Dermis microvascular lymphatic vessel endothelial cell (primary cell): Measurements from ENCODE around the gene ST6GALNAC3. TPM values are rescaled to one million over a fixed set of nuclear protein-coding genes. Genes with fewer than 3 reads are reported as not detected.
"Not testable (repeated sequence)": the region's sequence is repeated elsewhere in the genome, so short reads cannot be mapped to it uniquely, and the experiment has no call there.

Experiments
- DNase-seq, 2 donors: peaks; one replicate each; pipeline versions ENCODE4 v3.0.0 to v3.0.0-alpha.2; 2010; ENCODE audit warnings: low read depth in 2 of 2
- total RNA-seq: library from RNA; depleted of rRNA; stranded (reverse); fragments of >200 nt; gene quantifications from 2 replicates; pipeline ENCODE4 v1.2.1, GENCODE V29; 2014

ST6GALNAC3 gene
- total RNA-seq, 1 donor from 2014 or later, result 49.9 TPM

DNA sequence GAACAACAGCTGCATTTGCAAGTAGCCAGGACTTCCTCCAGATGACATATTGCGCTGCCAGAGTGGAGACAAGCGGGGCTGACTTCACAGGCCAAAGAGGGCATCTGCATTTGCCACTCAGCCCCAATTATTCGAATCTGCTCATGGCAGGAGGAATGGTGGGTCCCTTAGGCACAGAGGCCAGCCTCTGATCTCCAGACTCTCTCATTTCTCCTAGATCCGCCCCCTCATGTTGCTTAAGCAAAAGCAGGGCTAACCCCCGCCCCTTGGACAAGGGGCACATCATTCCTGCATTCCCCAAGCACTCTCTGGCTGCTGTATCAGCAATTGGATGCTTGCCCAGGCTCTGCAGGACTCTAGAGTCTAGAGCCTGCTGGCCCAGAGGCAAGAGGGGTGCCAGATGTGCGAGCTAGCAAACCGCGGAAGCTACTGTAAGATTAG, 262.4 kb downstream of the ST6GALNAC3 start:
- no peak for DNase-seq

DNA sequence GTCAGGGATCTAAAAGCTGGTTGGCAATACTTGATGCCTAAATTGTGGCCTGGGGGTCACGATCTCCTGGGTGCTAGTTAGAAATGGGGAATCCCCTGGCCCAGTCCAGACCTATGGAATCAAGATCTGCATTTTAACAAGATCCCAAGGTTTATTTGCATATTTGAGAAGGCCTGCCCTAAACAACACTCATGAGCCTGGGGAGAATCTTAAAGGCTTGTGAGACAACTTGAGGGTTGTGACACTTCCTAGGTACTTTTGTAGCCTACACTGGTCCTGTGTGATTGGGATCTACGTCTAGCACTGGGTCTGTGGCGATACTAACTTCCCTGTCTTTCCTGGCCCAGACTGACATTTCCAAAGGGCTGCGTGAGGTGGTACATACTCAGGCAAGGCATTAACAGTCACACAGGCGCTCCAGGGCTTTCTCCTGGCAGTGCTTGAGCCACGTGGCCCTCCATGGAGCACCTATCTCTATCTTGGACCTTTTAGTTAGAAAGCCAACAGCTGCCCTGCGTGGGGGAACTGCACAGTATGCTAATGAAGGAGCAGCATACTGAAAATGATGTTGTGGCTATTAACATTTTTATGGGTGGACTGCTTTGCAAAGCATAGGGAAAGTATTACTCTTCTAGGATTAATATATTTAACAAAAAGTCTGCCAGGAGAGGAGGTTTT, 263.1 kb downstream of the ST6GALNAC3 start:
- DNase-seq, result no peak

DNA sequence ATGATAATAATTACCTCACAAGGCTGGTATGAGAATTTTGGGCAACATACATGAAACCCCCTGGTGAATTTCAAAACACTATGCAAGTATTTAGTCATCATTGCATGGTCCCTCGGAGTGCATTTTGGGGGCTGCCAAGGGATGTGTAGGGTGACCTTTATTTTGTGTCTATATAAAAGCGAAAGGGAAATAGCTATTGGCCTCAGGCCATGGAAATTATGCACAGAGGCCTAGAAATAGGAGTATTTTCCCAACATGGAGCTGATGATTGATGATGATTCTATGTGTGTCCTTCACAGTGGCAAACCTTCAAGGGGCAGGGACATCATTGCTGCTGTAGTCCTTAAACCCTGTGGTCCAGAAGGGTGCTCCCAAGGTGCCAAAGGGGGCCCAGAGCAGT, 265.5 kb downstream of the ST6GALNAC3 start:
- no peak for DNase-seq

GRCh38 chr1:76341816-76342215, 267.3 kb downstream of the ST6GALNAC3 start:
- DNase-seq, result not testable (repeated sequence)

GRCh38 chr1:76343356-76343755, 268.8 kb downstream of the ST6GALNAC3 start:
- DNase-seq, result no peak

- DNase-seq, result no peak
Measured at GRCh38 chr1:76351655-76352054, 277.1 kb downstream of the ST6GALNAC3 start.

GRCh38 chr1:76352741-76353435, 278.3 kb downstream of the ST6GALNAC3 start:
- no peak for DNase-seq

DNA sequence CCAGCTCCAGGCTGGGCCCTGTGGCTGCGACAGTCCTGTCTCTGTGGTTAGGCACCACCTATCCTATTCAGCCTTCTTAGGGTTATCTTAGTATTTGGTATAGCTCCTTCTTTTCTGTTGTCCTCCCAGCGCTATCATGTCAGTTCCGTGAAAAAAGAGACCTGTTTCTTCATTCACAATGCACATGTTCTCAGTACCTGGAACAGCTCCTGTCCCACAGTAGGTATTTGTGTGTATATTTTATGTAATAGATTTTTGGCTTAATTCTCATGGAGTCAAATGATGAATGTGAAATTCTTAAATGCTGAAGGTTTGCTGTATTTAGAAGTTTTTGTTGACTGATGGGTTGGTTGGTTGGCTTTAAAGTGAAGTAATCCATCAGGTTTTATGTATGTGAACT, 279.7 kb downstream of the ST6GALNAC3 start:
- no peak for DNase-seq

- no peak for DNase-seq
Measured at GRCh38 chr1:76366726-76367125, 292.2 kb downstream of the ST6GALNAC3 start.

GRCh38 chr1:76371941-76372340, 297.4 kb downstream of the ST6GALNAC3 start:
- DNase-seq, result no peak

GRCh38 chr1:76374086-76374485, 299.5 kb downstream of the ST6GALNAC3 start:
- no peak for DNase-seq

GRCh38 chr1:76377247-76377646, 302.7 kb downstream of the ST6GALNAC3 start:
- DNase-seq, result no peak

DNA sequence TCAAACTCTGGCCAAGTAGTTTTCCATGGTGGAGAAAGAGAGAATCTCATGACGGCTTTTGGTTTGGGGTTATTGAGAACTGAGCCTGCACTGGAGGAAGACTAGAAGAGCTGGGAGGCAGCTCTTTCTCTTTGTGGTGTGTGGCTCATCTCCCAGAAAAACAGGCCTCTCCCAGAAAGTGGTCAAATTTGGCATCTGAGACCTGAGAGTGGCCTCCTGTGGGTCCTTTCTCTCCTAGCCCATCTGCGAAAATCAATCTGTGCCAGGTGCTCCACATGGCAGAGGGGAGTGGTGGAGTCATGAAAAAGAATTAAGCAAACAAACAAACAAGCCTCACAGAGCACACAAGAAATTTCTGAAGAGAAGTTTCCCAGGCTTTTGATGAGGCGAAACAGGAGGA, 305.0 kb downstream of the ST6GALNAC3 start:
- no peak for DNase-seq

DNA sequence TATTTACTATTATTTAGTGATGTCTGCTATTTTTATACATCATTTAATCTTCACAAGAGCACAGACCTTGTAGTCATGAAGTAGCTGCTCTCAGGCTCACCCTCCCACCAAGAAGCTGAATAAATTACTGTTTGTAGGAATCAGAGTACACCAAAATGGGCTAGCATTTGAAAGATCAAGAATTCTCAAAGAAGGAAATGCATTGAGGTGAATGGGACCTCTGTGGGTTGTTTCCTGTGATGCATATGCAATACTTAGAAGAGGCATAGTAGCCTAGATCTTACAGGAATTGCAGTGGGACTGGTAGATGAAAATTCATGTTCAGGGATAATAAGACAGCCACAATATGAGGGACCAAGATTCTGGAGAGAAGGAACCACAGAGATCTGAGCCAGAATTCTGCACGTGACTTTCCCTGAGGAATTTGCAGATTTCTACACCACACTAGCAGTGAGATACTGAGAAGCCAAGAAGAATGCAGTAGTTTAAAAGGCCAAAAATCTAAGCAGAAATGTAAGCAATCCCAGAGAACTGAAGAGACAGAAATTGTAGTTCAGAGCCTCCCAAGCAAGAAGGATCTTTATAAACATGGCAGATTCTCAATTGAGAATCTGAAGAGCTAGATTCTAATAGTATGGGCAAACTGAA, 307.0 kb downstream of the ST6GALNAC3 start:
- no peak for DNase-seq

GRCh38 chr1:76388261-76388660, 313.7 kb downstream of the ST6GALNAC3 start:
- DNase-seq, result no peak

GRCh38 chr1:76390456-76390855, 315.9 kb downstream of the ST6GALNAC3 start:
- no peak for DNase-seq

DNA sequence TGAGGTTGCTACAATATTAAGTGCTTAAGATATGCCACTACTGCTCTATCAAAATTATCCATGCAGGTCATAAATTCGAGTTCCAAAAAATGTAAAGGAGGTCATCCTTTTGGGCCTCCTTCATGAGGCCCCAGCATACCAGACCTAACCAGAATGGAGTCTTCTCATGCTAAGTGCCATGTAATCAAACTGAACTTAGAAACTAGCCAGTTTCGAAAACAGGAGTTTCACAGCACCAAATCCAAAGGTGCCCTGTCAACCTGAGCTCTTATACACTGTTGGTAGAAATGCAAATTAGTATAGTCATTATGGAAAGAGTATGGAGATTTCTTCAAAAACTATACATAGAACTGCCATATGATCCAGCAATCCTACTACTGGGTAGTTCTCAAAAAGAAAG, 320.5 kb downstream of the ST6GALNAC3 start:
- no peak for DNase-seq

DNA sequence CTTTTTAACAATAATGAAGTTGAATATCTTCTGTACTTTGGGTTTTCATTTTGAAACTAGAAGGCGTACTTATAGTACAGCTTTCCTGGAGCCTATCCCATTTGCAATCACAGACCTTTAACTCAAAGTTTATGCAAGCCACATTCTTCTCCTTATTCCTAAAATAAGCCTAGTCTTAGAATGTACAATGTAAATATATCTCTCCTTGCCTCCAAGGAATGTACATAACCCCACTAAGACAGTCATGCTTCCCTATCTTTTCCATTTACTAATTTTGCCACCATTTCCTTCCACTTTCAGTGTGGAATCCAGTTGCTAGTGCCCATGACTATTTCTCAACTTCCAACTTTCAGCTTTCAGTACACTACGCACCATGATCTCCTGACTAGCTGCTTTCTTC, 327.6 kb downstream of the ST6GALNAC3 start:
- DNase-seq, result no peak

DNA sequence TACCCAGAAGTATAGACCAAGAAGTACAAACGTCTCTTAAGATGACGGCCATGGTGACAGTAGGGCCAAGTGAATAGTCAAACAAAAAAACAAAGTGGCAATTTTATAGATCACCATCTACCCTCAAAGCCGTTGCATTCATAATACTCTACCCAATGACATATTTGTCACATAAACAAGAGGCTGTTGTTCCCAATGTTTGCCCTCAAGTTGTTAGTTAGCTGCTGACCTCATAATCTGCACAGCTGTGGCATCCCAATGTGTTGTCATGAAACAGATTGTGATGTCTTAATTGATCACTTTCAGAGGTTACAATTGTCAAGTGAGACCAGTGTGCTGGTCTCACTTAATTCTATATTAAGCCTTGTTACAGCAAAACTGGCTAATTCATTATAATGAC, 333.8 kb downstream of the ST6GALNAC3 start:
- no peak for DNase-seq

DNA sequence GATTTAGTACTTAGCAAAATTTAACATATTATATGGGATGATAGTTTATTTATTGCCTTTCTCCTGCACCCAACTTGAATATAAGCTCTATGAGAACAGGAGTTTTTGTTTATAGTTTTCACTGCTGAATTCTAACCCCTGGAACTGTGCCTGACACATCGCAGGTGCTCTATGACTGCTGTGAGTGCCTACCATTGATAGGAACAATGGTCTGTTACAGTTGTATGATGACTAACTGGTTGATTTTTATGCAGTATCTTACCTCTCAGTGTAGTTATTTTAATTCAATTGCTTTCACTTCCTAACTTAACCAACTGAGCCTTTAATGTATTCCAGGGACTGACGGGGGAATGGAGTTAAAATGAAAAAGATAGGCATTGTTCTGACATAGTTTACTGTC, 336.0 kb downstream of the ST6GALNAC3 start:
- DNase-seq, result no peak

GRCh38 chr1:76418531-76418930, 344.0 kb downstream of the ST6GALNAC3 start:
- no peak for DNase-seq

DNA sequence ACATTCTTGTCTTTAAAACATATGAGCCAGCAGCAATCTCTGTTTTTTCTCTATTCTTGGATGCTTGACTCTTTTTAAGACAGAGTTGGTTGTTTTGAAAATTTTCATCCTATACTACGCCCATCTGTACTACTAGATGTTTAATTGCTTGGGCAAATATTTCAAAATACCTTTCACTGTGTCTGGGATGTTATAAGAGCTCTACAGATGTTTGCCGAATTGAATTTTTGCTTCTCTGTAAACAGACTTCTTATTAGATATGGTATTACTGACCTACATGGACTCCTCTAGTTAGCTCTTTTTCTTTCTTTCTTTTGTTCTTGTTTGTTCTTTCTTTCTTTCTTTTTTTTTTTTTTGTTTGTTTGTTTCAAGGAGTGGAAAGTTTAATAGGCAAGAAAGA, 345.1 kb downstream of the ST6GALNAC3 start:
- no peak for DNase-seq
